ENCODE data around the gene GAGE12J. TPM values are rescaled to one million over a fixed set of nuclear protein-coding genes. Genes with fewer than 3 reads are reported as not detected.
"Not testable (repeated sequence)": the region's sequence is repeated elsewhere in the genome, so short reads cannot be mapped to it uniquely, and the experiment has no call there.

Gene GAGE12J, protein sequence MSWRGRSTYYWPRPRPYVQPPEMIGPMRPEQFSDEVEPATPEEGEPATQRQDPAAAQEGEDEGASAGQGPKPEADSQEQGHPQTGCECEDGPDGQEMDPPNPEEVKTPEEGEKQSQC
- total RNA-seq, result not detected
- not detected for polyA plus RNA-seq

DNA sequence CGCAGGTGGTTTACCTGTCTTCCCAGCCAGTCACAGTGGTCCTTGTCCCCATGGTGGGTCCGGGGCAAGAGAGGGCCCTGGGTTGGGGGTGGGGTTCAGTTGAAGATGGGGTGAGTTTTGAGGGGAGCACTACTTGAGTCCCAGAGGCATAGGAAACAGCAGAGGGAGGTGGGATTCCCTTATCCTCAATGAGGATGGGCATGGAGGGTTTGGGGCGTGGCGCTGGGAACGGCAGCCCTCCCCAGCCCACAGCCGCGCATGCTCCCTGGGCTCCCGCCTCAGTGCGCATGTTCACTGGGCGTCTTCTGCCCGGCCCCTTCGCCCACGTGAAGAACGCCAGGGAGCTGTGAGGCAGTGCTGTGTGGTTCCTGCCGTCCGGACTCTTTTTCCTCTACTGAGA lies at the start of gene GAGE12J:
Gene GAGE12J (plus strand): TSS at position 301 of the 400 bp plus-strand sequence. CDS start 1,157 bp downstream, outside the sequence.
- not testable (repeated sequence) for H3K36me3 ChIP-seq (ENCODE audit: control insufficient read depth in 4 of 4, insufficient read depth in 3 of 4, low read depth in 1 of 4, low read length in 3 of 4); DNase-seq (ENCODE audit: low spot score); H3K4me1 ChIP-seq (ENCODE audit: control insufficient read depth in 4 of 4, insufficient read depth in 4 of 4, low read length in 3 of 4); H3K4me3 ChIP-seq (ENCODE audit: low read depth in 1 of 3, low read length in 3 of 3); H3K27ac ChIP-seq (ENCODE audit: low read depth in 1 of 2, low read length in 2 of 2); H3K27me3 ChIP-seq (ENCODE audit: control insufficient read depth in 4 of 4, insufficient read depth in 4 of 4, low read length in 3 of 4); H3K9me3 ChIP-seq (ENCODE audit: control insufficient read depth in 4 of 4, low read length in 3 of 4); H3K9ac ChIP-seq (ENCODE audit: low read depth in 1 of 2, low read length in 2 of 2)
- no CpG with 5 or more reads among the region's 16 CpGs for WGBS

DNA sequence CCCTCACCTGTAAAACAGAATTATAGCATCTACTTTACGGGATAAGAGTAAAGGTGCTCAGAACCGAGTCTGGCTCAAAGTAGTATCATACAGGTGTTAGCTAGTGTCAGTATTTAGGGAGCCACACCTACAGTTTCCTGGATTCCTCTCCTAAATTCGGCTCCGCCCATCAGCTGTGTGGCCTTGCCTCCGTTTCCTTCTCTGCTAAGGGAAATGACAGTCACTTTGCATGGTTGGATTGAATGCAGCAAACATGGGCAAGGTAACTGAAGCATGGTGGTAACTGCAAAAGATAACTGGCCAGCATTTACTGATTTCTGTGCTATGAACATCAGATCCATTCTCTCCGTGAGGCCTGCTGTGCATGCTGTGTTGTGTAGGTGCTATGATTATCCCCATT lies 49.4 kb upstream of the GAGE12J start:
- H3K36me3 ChIP-seq (ENCODE audit: control insufficient read depth in 4 of 4, insufficient read depth in 3 of 4, low read depth in 1 of 4, low read length in 3 of 4), result no peaks in the 10 kb centered on the region
- no peak for DNase-seq (ENCODE audit: low spot score)
- TF ChIP-seq GABPA (IDR thresholded peaks at IDR 0.05 in 1 of 2, conservative IDR thresholded peaks at IDR 0.05 in 1 of 2), result no peak
- no peak for TF ChIP-seq TAF1 (conservative IDR thresholded peaks at IDR 0.05)
- no peak for TF ChIP-seq JUND (IDR thresholded peaks at IDR 0.05)
- TF ChIP-seq NR2F2 (IDR thresholded peaks at IDR 0.05), result no peak
- TF ChIP-seq, protein P1, sequence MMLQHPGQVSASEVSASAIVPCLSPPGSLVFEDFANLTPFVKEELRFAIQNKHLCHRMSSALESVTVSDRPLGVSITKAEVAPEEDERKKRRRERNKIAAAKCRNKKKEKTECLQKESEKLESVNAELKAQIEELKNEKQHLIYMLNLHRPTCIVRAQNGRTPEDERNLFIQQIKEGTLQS (IDR thresholded peaks at IDR 0.05), result no peak
- H3K27me3 ChIP-seq (ENCODE audit: control insufficient read depth in 4 of 4, insufficient read depth in 4 of 4, low read length in 3 of 4), result no peaks in the 10 kb centered on the region
- H3K9me3 ChIP-seq (ENCODE audit: control insufficient read depth in 4 of 4, low read length in 3 of 4), result no peaks in the 10 kb centered on the region
- peaks cover 9 to 37% (median 21%) of the 10 kb centered on the region in 4 donors for H3K4me1 ChIP-seq (ENCODE audit: control insufficient read depth in 4 of 4, insufficient read depth in 4 of 4, low read length in 3 of 4)
- H3K27ac ChIP-seq (ENCODE audit: low read depth in 1 of 2, low read length in 2 of 2), result no peak overlapping the region
- H3K4me3 ChIP-seq (ENCODE audit: low read depth in 1 of 3, low read length in 3 of 3), result no peak overlapping the region
- WGBS, result 66% methylated on average over 6 of the region's 6 CpGs
- no peak overlapping the region for H3K9ac ChIP-seq (ENCODE audit: low read depth in 1 of 2, low read length in 2 of 2)

DNA sequence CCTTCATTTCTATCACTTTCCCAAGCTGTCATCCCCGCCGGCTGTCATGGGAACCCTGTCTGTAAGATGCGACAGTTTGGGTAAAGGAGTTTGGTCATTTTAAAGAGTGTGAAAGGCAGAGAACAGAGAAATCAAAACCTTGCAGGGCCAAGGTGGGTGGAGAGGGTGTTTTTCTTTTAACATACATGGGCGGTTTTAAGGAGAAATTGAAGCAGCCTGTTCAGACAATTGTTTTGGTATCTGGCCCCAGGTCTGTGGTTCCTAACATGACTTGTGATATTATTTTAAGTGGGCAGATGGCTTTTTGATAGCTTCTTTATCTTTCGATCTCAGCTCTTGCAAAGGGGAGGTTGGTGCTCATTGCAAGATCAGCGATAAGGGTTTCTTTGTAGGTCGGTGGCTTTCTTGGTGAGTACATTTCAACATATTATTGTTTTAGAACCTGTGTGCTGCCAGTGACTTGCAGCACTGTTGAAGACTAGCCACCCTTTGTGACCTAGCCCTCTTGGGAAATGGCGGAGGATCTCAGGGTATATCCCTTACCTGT lies 48.6 kb upstream of the GAGE12J start:
- 89% methylated on average over 8 of the region's 8 CpGs for WGBS
- H3K27ac ChIP-seq (ENCODE audit: low read depth in 1 of 2, low read length in 2 of 2), result no peak overlapping the region

More for the DNA sequence above, 48.6 kb upstream of the GAGE12J start:
- TF ChIP-seq, protein P2, sequence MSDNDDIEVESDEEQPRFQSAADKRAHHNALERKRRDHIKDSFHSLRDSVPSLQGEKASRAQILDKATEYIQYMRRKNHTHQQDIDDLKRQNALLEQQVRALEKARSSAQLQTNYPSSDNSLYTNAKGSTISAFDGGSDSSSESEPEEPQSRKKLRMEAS (IDR thresholded peaks at IDR 0.05), result no peak
- no peak for TF ChIP-seq RAD21 (IDR thresholded peaks at IDR 0.05)
- TF ChIP-seq NR2F2 (IDR thresholded peaks at IDR 0.05), result no peak
- TF ChIP-seq TAF1 (conservative IDR thresholded peaks at IDR 0.05), result no peak
- no peak for TF ChIP-seq GABPA (IDR thresholded peaks at IDR 0.05 in 1 of 2, conservative IDR thresholded peaks at IDR 0.05 in 1 of 2)
- TF ChIP-seq, protein P3, sequence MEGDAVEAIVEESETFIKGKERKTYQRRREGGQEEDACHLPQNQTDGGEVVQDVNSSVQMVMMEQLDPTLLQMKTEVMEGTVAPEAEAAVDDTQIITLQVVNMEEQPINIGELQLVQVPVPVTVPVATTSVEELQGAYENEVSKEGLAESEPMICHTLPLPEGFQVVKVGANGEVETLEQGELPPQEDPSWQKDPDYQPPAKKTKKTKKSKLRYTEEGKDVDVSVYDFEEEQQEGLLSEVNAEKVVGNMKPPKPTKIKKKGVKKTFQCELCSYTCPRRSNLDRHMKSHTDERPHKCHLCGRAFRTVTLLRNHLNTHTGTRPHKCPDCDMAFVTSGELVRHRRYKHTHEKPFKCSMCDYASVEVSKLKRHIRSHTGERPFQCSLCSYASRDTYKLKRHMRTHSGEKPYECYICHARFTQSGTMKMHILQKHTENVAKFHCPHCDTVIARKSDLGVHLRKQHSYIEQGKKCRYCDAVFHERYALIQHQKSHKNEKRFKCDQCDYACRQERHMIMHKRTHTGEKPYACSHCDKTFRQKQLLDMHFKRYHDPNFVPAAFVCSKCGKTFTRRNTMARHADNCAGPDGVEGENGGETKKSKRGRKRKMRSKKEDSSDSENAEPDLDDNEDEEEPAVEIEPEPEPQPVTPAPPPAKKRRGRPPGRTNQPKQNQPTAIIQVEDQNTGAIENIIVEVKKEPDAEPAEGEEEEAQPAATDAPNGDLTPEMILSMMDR (IDR thresholded peaks at IDR 0.05; ENCODE audit: low read depth, low read length, missing input control), result no peak
- no peak for TF ChIP-seq HNF4G (IDR thresholded peaks at IDR 0.05)
- TF ChIP-seq, protein P4, sequence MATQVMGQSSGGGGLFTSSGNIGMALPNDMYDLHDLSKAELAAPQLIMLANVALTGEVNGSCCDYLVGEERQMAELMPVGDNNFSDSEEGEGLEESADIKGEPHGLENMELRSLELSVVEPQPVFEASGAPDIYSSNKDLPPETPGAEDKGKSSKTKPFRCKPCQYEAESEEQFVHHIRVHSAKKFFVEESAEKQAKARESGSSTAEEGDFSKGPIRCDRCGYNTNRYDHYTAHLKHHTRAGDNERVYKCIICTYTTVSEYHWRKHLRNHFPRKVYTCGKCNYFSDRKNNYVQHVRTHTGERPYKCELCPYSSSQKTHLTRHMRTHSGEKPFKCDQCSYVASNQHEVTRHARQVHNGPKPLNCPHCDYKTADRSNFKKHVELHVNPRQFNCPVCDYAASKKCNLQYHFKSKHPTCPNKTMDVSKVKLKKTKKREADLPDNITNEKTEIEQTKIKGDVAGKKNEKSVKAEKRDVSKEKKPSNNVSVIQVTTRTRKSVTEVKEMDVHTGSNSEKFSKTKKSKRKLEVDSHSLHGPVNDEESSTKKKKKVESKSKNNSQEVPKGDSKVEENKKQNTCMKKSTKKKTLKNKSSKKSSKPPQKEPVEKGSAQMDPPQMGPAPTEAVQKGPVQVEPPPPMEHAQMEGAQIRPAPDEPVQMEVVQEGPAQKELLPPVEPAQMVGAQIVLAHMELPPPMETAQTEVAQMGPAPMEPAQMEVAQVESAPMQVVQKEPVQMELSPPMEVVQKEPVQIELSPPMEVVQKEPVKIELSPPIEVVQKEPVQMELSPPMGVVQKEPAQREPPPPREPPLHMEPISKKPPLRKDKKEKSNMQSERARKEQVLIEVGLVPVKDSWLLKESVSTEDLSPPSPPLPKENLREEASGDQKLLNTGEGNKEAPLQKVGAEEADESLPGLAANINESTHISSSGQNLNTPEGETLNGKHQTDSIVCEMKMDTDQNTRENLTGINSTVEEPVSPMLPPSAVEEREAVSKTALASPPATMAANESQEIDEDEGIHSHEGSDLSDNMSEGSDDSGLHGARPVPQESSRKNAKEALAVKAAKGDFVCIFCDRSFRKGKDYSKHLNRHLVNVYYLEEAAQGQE (IDR thresholded peaks at IDR 0.05), result no peak
- peaks cover 9 to 32% (median 19%) of the 10 kb centered on the region in 4 donors for H3K4me1 ChIP-seq (ENCODE audit: control insufficient read depth in 4 of 4, insufficient read depth in 4 of 4, low read length in 3 of 4)
- no peaks in the 10 kb centered on the region for H3K9me3 ChIP-seq (ENCODE audit: control insufficient read depth in 4 of 4, low read length in 3 of 4)
- H3K4me3 ChIP-seq (ENCODE audit: low read depth in 1 of 3, low read length in 3 of 3), result no peak overlapping the region
- no peak for DNase-seq (ENCODE audit: low spot score)
- no peak overlapping the region for H3K9ac ChIP-seq (ENCODE audit: low read depth in 1 of 2, low read length in 2 of 2)
- no peaks in the 10 kb centered on the region for H3K27me3 ChIP-seq (ENCODE audit: control insufficient read depth in 4 of 4, insufficient read depth in 4 of 4, low read length in 3 of 4)
- no peaks in the 10 kb centered on the region for H3K36me3 ChIP-seq (ENCODE audit: control insufficient read depth in 4 of 4, insufficient read depth in 3 of 4, low read depth in 1 of 4, low read length in 3 of 4)

Data from liver (tissue), 9 donors.